Measurements from ENCODE around the gene TEX36. TPM values are rescaled to one million over a fixed set of nuclear protein-coding genes. Genes with fewer than 3 reads are reported as not detected.
A peak's percentile ranks its signal among the peaks of the same experiment; 100 is the strongest.
"Not testable (repeated sequence)": the region's sequence is repeated elsewhere in the genome, so short reads cannot be mapped to it uniquely, and the experiment has no call there.

TEX36 gene
- total RNA-seq, 1 experiment from 2014 or later, result not detected

GRCh38 chr10:125699562-125700143, 16.7 kb upstream of the TEX36 start:
- DNase-seq (ENCODE audit: low read depth, low spot score), result no peak
- Histone ChIP-seq H3K27me3 (ENCODE audit: control insufficient read depth, insufficient read depth, low read length) (no peaks in the 10 kb centered on the region), H3K4me3 (ENCODE audit: low read depth in 2 of 2, low read length in 2 of 2) (no peak overlapping the region), H3K27ac (ENCODE audit: low read length) (no peak overlapping the region), H3K36me3 (ENCODE audit: control insufficient read depth, insufficient read depth, low read length) (no peaks in the 10 kb centered on the region), H3K9me3 (ENCODE audit: control insufficient read depth, insufficient read depth, low read depth, low read length) (no peaks in the 10 kb centered on the region), H3K4me1 (ENCODE audit: control insufficient read depth, insufficient read depth, low read length) (0 out of 2 replicates have a peak, but pooled peaks cover 7% of the 10 kb centered on the region)
- intact Hi-C loops (cut with micrococcal nuclease; ENCODE audit: unreplicated experiment), result loop anchor here (10.0 kb wide), 1 partner anchor 535 kb away; the partner anchor contains the start of gene CTBP2
- no TSS peak for BruUV-seq (replicated peaks)
- CTCF ChIA-PET, result interaction anchor here (0.6 kb wide), 1 partner anchor 9 kb away, joined by 3 read pairs; no protein-coding TSS in a partner anchor
- no peak for TF ChIP-seq SIN3A (IDR thresholded peaks at IDR 0.05; ENCODE audit: borderline replicate concordance, insufficient read depth, low read depth, low read length)
- TF ChIP-seq TCF7L2 (IDR thresholded peaks at IDR 0.05; ENCODE audit: low read depth, low read length), result no peak
- no peak for TF ChIP-seq POLR2AphosphoS5 (IDR thresholded peaks at IDR 0.05; ENCODE audit: low read depth, low read length)
- no peak for ATAC-seq
- in situ Hi-C loops (cut with HindIII; ENCODE audit: low pct_unique_long_range_greater_than_20kb, low sequenced_read_pairs), result no loop called here
- POLR2A ChIA-PET, result interaction anchor here (0.6 kb wide), 1 partner anchor 9 kb away, joined by 7 read pairs; no protein-coding TSS in a partner anchor

- ChIA-PET POLR2A (no interaction called here), CTCF (no interaction called here)
- in situ Hi-C loops (cut with HindIII; ENCODE audit: low pct_unique_long_range_greater_than_20kb, low sequenced_read_pairs), result no loop called here
- no peak for TF ChIP-seq TCF7L2 (IDR thresholded peaks at IDR 0.05; ENCODE audit: low read depth, low read length)
- TF ChIP-seq CTCF (IDR thresholded peaks at IDR 0.05), result no peak
- no peaks in the 10 kb centered on the region for H3K27me3 ChIP-seq (ENCODE audit: control insufficient read depth, insufficient read depth, low read length)
- intact Hi-C loops (cut with micrococcal nuclease; ENCODE audit: unreplicated experiment), result no loop called here
- no peaks in the 10 kb centered on the region for H3K9me3 ChIP-seq (ENCODE audit: control insufficient read depth, insufficient read depth, low read depth, low read length)
- no peak overlapping the region for H3K27ac ChIP-seq (ENCODE audit: low read length)
- H3K4me1 ChIP-seq (ENCODE audit: control insufficient read depth, insufficient read depth, low read length), result 0 out of 2 replicates have a peak, but pooled peaks cover 8% of the 10 kb centered on the region
- no peak for DNase-seq (ENCODE audit: low read depth, low spot score)
- peak; percentile 69 for ATAC-seq
- no peak overlapping the region for H3K4me3 ChIP-seq (ENCODE audit: low read depth in 2 of 2, low read length in 2 of 2)
- no TSS peak for BruUV-seq (replicated peaks)
- no peaks in the 10 kb centered on the region for H3K36me3 ChIP-seq (ENCODE audit: control insufficient read depth, insufficient read depth, low read length)
Observed at GRCh38 chr10:125698481-125698998, 15.6 kb upstream of the TEX36 start.

GRCh38 chr10:125696884-125697283, 13.9 kb upstream of the TEX36 start:
- DNase-seq (ENCODE audit: low read depth, low spot score); CTCF ChIA-PET; H3K36me3 ChIP-seq (ENCODE audit: control insufficient read depth, insufficient read depth, low read length); BruUV-seq (replicated peaks); intact Hi-C loops (cut with micrococcal nuclease; ENCODE audit: unreplicated experiment); ATAC-seq; H3K4me3 ChIP-seq (ENCODE audit: low read depth in 2 of 2, low read length in 2 of 2); H3K9me3 ChIP-seq (ENCODE audit: control insufficient read depth, insufficient read depth, low read depth, low read length); POLR2A ChIA-PET; in situ Hi-C loops (cut with HindIII; ENCODE audit: low pct_unique_long_range_greater_than_20kb, low sequenced_read_pairs); H3K27ac ChIP-seq (ENCODE audit: low read length); H3K4me1 ChIP-seq (ENCODE audit: control insufficient read depth, insufficient read depth, low read length); H3K27me3 ChIP-seq (ENCODE audit: control insufficient read depth, insufficient read depth, low read length): not testable (repeated sequence)

- POLR2A ChIA-PET, result no interaction called here
- Histone ChIP-seq H3K36me3 (ENCODE audit: control insufficient read depth, insufficient read depth, low read length) (no peaks in the 10 kb centered on the region), H3K4me3 (ENCODE audit: low read depth in 2 of 2, low read length in 2 of 2) (no peak overlapping the region), H3K4me1 (ENCODE audit: control insufficient read depth, insufficient read depth, low read length) (0 out of 2 replicates have a peak, but pooled peaks cover 8% of the 10 kb centered on the region), H3K27me3 (ENCODE audit: control insufficient read depth, insufficient read depth, low read length) (no peaks in the 10 kb centered on the region), H3K9me3 (ENCODE audit: control insufficient read depth, insufficient read depth, low read depth, low read length) (no peaks in the 10 kb centered on the region), H3K27ac (ENCODE audit: low read length) (no peak overlapping the region)
- ATAC-seq (peak; percentile 76), DNase-seq (ENCODE audit: low read depth, low spot score) (no peak)
- no peak for TF ChIP-seq REST (IDR thresholded peaks at IDR 0.05; ENCODE audit: insufficient read depth in 1 of 2, low read depth in 2 of 2, low read length in 1 of 2)
- TF ChIP-seq TCF7L2 (IDR thresholded peaks at IDR 0.05; ENCODE audit: low read depth, low read length), result peak; percentile 88
- no TSS peak for BruUV-seq (replicated peaks)
- CTCF ChIA-PET, result no interaction called here
- in situ Hi-C loops (cut with HindIII; ENCODE audit: low pct_unique_long_range_greater_than_20kb, low sequenced_read_pairs), result no loop called here
- intact Hi-C loops (cut with micrococcal nuclease; ENCODE audit: unreplicated experiment), result no loop called here
Observed at GRCh38 chr10:125694883-125695282, 11.9 kb upstream of the TEX36 start.
